ENCODE results near the gene PHF2. TPM values are rescaled to one million over a fixed set of nuclear protein-coding genes. Genes with fewer than 3 reads are reported as not detected.

PHF2 gene
- total RNA-seq, 2 experiments from 2014 or later, result 22.1 to 23.5 TPM

- DNase-seq (peak; percentile 14), ATAC-seq (no peak)
- no peak overlapping the region for H3K27ac Mint-ChIP-seq
- peaks cover 4% of the 10 kb centered on the region for H3K27me3 Mint-ChIP-seq (ENCODE audit: low read depth)
- no peaks in the 10 kb centered on the region for H3K4me1 Mint-ChIP-seq (ENCODE audit: low read depth)
- ChIA-PET POLR2A (no interaction called here), CTCF (no interaction called here)
- no peak overlapping the region for H3K4me3 Mint-ChIP-seq
- no peaks in the 10 kb centered on the region for H3K36me3 Mint-ChIP-seq (ENCODE audit: low read depth)
- peaks cover 14% of the 10 kb centered on the region for H3K9me3 Mint-ChIP-seq (ENCODE audit: insufficient read depth)
These were observed 109.9 kb downstream of the PHF2 start for GRCh38 chr9:93686127-93686879.

DNA sequence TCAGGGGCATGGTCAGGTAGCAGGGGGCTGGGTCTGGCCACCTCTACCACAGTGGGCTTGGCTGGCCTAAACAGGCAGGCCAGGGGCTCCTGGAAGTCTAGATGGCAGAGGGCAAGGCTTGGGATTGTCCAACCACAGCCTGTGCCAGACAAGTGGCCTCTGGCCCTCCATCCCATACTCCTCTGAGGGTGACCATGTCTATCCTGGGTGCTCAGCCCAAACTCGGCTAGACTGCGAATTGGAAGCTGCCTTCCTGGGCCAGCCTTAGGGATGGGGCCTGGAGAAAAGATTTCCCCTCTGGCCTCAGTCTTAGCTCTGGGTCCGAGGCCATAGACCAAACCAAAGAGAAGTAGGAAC, 110.5 kb downstream of the PHF2 start:
- no peaks in the 10 kb centered on the region for H3K36me3 Mint-ChIP-seq (ENCODE audit: low read depth)
- no peaks in the 10 kb centered on the region for H3K4me1 Mint-ChIP-seq (ENCODE audit: low read depth)
- no peak overlapping the region for H3K27ac Mint-ChIP-seq
- ChIA-PET CTCF (no interaction called here), POLR2A (no interaction called here)
- H3K27me3 Mint-ChIP-seq (ENCODE audit: low read depth), result peaks cover 4% of the 10 kb centered on the region
- no peak overlapping the region for H3K4me3 Mint-ChIP-seq
- no peak for ATAC-seq
- peaks cover 14% of the 10 kb centered on the region for H3K9me3 Mint-ChIP-seq (ENCODE audit: insufficient read depth)
- peak; percentile 4 for DNase-seq

GRCh38 chr9:93690618-93691017, 114.2 kb downstream of the PHF2 start:
- ChIA-PET CTCF (interaction anchor here (0.7 kb wide), 1 partner anchor 523 kb away, joined by 3 read pairs; no protein-coding TSS in a partner anchor), POLR2A (no interaction called here)
- no peaks in the 10 kb centered on the region for H3K36me3 Mint-ChIP-seq (ENCODE audit: low read depth)
- ATAC-seq (no peak), DNase-seq (no peak)
- H3K4me1 Mint-ChIP-seq (ENCODE audit: low read depth), result no peaks in the 10 kb centered on the region
- H3K27me3 Mint-ChIP-seq (ENCODE audit: low read depth), result peaks cover 4% of the 10 kb centered on the region
- no peak overlapping the region for H3K27ac Mint-ChIP-seq
- no peak overlapping the region for H3K4me3 Mint-ChIP-seq
- H3K9me3 Mint-ChIP-seq (ENCODE audit: insufficient read depth), result peaks cover 14% of the 10 kb centered on the region

GRCh38 chr9:93693129-93693528, 116.7 kb downstream of the PHF2 start:
- POLR2A ChIA-PET, result no interaction called here
- no peak for DNase-seq
- Mint-ChIP-seq H3K36me3 (ENCODE audit: low read depth) (no peaks in the 10 kb centered on the region), H3K27ac (no peak overlapping the region), H3K9me3 (ENCODE audit: insufficient read depth) (peaks cover 11% of the 10 kb centered on the region), H3K4me3 (no peak overlapping the region), H3K27me3 (ENCODE audit: low read depth) (peaks cover 1% of the 10 kb centered on the region), H3K4me1 (ENCODE audit: low read depth) (no peaks in the 10 kb centered on the region)
- ATAC-seq, result no peak
- CTCF ChIA-PET, result no interaction called here

- ATAC-seq, result no peak
- Mint-ChIP-seq H3K27ac (no peak overlapping the region), H3K4me3 (no peak overlapping the region), H3K36me3 (ENCODE audit: low read depth) (no peaks in the 10 kb centered on the region), H3K27me3 (ENCODE audit: low read depth) (no peaks in the 10 kb centered on the region), H3K4me1 (ENCODE audit: low read depth) (no peaks in the 10 kb centered on the region), H3K9me3 (ENCODE audit: insufficient read depth) (no peaks in the 10 kb centered on the region)
- peak; percentile 17 for DNase-seq
- ChIA-PET CTCF (no interaction called here), POLR2A (interaction anchor here (0.6 kb wide), 1 partner anchor 366 kb away, joined by 3 read pairs; no protein-coding TSS in a partner anchor)
These were observed 121.2 kb downstream of the PHF2 start for GRCh38 chr9:93697352-93698139.

GRCh38 chr9:93698140-93698908, 121.9 kb downstream of the PHF2 start:
- no peaks in the 10 kb centered on the region for H3K36me3 Mint-ChIP-seq (ENCODE audit: low read depth)
- H3K4me3 Mint-ChIP-seq, result no peak overlapping the region
- no peaks in the 10 kb centered on the region for H3K9me3 Mint-ChIP-seq (ENCODE audit: insufficient read depth)
- ChIA-PET POLR2A (interaction anchor here (0.6 kb wide), 1 partner anchor 366 kb away, joined by 3 read pairs; no protein-coding TSS in a partner anchor), CTCF (no interaction called here)
- ATAC-seq, result no peak
- no peaks in the 10 kb centered on the region for H3K4me1 Mint-ChIP-seq (ENCODE audit: low read depth)
- DNase-seq, result peak; percentile 11
- no peak overlapping the region for H3K27ac Mint-ChIP-seq
- H3K27me3 Mint-ChIP-seq (ENCODE audit: low read depth), result no peaks in the 10 kb centered on the region

DNA sequence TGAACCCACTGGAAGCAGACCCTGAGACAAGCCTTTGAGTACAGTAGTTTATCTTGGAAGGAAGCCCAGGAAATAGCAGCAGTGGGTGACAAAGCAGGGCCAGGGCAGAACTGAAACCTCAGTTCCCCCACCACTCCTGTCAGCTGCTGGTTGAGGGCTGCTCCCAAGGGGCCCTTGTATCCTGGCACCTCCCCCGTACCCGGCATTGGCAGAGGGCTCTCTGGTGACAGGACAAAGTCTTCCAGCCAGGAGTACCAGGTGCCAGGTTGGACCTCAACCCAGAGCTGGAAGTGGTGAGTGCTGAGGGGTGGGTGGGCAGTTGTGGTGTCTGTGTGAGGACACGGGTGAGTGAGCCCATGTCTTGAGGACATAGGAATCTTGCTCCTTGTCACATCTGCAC, 123.3 kb downstream of the PHF2 start:
- Mint-ChIP-seq H3K4me3 (no peak overlapping the region), H3K27ac (no peak overlapping the region), H3K9me3 (ENCODE audit: insufficient read depth) (no peaks in the 10 kb centered on the region), H3K36me3 (ENCODE audit: low read depth) (no peaks in the 10 kb centered on the region), H3K27me3 (ENCODE audit: low read depth) (no peaks in the 10 kb centered on the region), H3K4me1 (ENCODE audit: low read depth) (no peaks in the 10 kb centered on the region)
- DNase-seq (no peak), ATAC-seq (no peak)
- ChIA-PET POLR2A (no interaction called here), CTCF (no interaction called here)

- Mint-ChIP-seq H3K4me1 (ENCODE audit: low read depth) (no peaks in the 10 kb centered on the region), H3K9me3 (ENCODE audit: insufficient read depth) (peaks cover 5% of the 10 kb centered on the region), H3K36me3 (ENCODE audit: low read depth) (no peaks in the 10 kb centered on the region), H3K4me3 (no peak overlapping the region), H3K27me3 (ENCODE audit: low read depth) (peaks cover 6% of the 10 kb centered on the region), H3K27ac (no peak overlapping the region)
- POLR2A ChIA-PET, result no interaction called here
- no peak for DNase-seq
- CTCF ChIA-PET, result no interaction called here
- ATAC-seq, result no peak
These were observed 125.3 kb downstream of the PHF2 start for GRCh38 chr9:93701494-93702218.

GRCh38 chr9:93702261-93702660, 125.9 kb downstream of the PHF2 start:
- Mint-ChIP-seq H3K4me3 (no peak overlapping the region), H3K4me1 (ENCODE audit: low read depth) (no peaks in the 10 kb centered on the region), H3K36me3 (ENCODE audit: low read depth) (no peaks in the 10 kb centered on the region), H3K27me3 (ENCODE audit: low read depth) (peaks cover 6% of the 10 kb centered on the region), H3K27ac (no peak overlapping the region), H3K9me3 (ENCODE audit: insufficient read depth) (peaks cover 5% of the 10 kb centered on the region)
- no peak for DNase-seq
- ATAC-seq, result no peak
- CTCF ChIA-PET, result interaction anchor here (1.0 kb wide), 1 partner anchor 51 kb away, joined by 3 read pairs; no protein-coding TSS in a partner anchor
- POLR2A ChIA-PET, result interaction anchor here (0.9 kb wide), 1 partner anchor 43 kb away, joined by 4 read pairs; no protein-coding TSS in a partner anchor

- Mint-ChIP-seq H3K9me3 (ENCODE audit: insufficient read depth) (peaks cover 5% of the 10 kb centered on the region), H3K4me1 (ENCODE audit: low read depth) (peaks cover under 1% of the 10 kb centered on the region), H3K27ac (no peak overlapping the region), H3K4me3 (no peak overlapping the region), H3K36me3 (ENCODE audit: low read depth) (no peaks in the 10 kb centered on the region), H3K27me3 (ENCODE audit: low read depth) (peaks cover 6% of the 10 kb centered on the region)
- CTCF ChIA-PET, result interaction anchor here (0.8 kb wide), 1 partner anchor 27 kb away, joined by 3 read pairs; no protein-coding TSS in a partner anchor
- ATAC-seq, result no peak
- POLR2A ChIA-PET, result no interaction called here
- DNase-seq, result no peak
These were observed 132.1 kb downstream of the PHF2 start for GRCh38 chr9:93708289-93708986.

- no peak overlapping the region for H3K27ac Mint-ChIP-seq
- ChIA-PET CTCF (interaction anchor here (0.8 kb wide), 1 partner anchor 27 kb away, joined by 3 read pairs; no protein-coding TSS in a partner anchor), POLR2A (no interaction called here)
- ATAC-seq (no peak), DNase-seq (no peak)
- peaks cover 6% of the 10 kb centered on the region for H3K27me3 Mint-ChIP-seq (ENCODE audit: low read depth)
- no peaks in the 10 kb centered on the region for H3K36me3 Mint-ChIP-seq (ENCODE audit: low read depth)
- H3K4me1 Mint-ChIP-seq (ENCODE audit: low read depth), result peaks cover 5% of the 10 kb centered on the region
- H3K9me3 Mint-ChIP-seq (ENCODE audit: insufficient read depth), result peaks cover 5% of the 10 kb centered on the region
- H3K4me3 Mint-ChIP-seq, result no peak overlapping the region
These were observed 132.6 kb downstream of the PHF2 start for GRCh38 chr9:93708987-93709302.

All from activated CD8-positive, alpha-beta T cell treated with anti-CD3 and anti-CD28 coated beads, Interleukin-2, amount 10 ng/mL, durations not matched to agents 7 days and 5 days (primary cell).